HG03097 (cell line): ENCODE results near the gene RAB6A.
"Not testable (repeated sequence)": the region's sequence is repeated elsewhere in the genome, so short reads cannot be mapped to it uniquely, and the experiment has no call there.

Experiments used
- ATAC-seq: cut with Tn5 transposase; IDR thresholded peaks from one replicate; pipeline ENCODE4 v1.9.1; 2021; ENCODE audit not compliant: unreplicated experiment, low FRiP score

Gene RAB6A

DNA sequence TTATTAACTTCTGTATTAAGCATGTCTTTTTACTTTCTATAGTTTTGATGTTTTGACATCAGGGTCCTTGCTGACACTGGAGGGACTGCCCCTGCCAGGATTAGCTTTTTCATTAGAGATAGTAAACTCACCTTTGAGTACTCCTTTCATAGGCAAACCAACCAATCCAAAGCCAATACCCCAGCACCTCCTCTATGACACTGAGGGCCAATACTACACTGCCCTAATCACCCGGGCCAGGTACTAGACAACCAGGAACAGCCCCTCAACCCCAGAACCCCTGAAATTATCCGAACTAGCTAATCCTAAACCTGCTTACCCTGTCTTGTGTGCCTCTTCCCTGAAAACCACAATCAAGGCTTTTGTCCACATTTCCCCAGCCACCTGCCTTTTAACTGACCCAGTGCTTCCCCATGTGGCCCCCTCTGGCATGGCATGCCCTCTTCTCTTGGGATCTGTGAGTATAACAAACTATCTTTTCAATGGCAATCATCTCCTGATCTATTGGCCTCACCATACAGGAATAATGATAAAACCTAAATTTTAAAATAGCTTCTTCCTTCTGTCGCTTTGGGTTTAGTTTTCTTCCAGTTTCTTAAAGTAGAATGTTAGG lies 31.2 kb downstream of the RAB6A start:
- ATAC-seq: no peak

DNA sequence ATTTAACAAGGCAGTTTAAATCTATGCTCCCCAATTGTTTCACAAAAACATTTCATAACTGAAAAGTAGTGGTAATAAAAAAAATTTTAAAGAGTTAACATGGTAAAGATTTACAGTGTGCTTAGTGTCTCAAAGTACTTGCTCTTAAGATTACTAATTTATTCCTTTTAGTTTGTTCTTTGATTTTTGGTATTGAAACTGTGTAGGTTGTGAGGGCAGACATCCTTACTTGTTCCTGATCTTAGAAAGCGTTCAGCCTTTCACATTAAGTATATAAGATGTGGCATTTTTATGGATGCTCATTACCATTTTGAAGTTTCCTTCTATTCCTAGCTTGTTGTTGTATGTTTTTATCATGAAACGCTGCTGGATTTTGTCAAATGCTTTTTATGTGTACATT lies 32.9 kb downstream of the RAB6A start:
- no peak for ATAC-seq

DNA sequence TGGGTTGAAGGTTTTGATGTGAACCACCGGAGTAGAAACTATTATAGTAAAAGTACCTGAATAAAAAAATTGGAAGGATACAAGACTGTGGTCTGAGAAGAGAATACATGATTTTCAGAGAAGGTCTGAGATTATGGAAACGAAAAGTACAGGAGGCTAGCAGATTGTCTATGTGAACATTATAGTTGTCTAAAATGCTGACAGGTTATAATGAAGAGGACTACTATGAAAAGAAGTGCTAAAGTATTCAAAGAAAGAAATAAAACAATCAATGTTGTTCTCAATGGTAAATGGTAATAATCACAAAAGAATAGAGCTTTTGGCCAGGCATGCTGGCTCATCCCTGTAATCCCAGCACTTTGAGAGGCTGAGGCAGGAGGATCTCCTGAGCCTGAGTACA lies 34.0 kb downstream of the RAB6A start:
- ATAC-seq: no peak

DNA sequence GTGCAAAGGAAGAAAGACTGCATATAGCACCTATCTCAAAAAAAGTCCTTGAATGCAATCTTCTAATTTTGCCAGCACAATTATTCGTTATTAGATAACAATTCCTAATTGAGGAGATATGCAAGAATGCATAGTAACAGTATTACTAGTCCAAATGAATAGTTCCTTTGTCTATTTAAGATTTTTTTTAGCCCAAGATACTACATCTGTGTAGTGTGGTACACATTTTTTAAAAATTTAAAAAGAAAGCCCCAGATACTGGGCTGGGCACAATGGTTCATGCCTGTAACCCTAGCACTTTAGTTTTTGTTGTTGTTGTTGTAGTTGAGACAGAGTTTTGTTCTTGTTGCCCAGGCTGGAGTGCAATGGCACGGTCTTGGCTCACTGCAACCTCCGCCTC lies 43.7 kb downstream of the RAB6A start:
- no peak for ATAC-seq

DNA sequence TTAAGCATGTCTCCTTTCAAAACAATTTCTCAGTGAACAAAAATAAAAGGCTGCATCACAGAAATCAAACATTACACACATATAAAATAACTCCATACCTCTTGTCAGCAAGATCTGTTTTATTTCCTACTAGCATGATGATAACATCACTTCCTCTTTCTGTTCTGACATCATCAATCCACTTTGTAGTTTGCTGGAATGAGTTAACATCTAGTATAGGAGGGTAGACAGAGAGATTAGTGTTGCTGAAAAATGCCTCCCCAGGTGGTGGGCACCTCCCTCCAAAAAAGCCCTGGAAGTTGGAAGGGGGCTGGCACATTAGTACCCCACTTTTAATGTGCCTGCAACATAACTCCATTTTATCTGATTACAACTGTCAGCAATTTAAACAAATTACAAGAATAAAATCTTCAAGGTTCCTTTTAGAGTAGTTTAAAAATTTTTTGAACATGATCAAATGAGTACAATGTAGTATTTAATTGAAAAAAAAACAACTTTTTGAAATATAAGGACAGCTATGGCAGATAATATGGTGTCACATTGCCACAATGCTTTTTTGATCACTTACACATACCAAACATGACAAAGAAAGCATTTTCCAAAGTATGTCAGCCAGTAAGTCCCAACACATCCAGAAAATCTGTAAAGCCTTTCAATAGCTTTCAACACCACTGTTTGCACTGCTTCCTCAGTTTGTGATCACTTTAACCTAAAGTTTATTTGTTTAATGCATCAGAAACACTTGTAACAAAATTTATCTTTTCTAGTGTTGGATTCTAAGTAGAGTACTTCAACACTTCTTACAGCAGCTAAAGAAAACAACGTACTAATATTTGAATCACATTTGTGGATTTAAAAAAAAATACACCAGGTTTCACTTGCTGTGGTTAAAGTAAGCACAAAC lies 44.5 kb downstream of the RAB6A start:
- no peak for ATAC-seq

DNA sequence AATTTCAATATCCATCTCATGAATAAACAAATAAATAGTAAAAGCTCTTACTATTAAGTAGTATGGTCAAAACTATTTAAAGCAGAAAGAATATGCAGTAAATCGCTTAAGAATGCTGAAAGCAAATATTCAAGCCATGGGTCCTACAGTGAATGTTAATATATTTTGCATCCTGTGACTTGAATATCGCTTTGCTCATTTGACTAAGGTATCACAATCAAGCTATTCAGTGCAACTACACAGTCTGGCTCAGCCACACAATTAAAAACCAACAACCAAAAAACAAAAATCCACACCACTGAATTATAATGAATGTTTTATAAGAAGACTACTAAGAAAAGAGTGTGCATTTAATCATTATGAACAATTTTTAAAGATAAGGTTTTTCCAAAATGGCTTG lies 45.3 kb downstream of the RAB6A start:
- no peak for ATAC-seq

DNA sequence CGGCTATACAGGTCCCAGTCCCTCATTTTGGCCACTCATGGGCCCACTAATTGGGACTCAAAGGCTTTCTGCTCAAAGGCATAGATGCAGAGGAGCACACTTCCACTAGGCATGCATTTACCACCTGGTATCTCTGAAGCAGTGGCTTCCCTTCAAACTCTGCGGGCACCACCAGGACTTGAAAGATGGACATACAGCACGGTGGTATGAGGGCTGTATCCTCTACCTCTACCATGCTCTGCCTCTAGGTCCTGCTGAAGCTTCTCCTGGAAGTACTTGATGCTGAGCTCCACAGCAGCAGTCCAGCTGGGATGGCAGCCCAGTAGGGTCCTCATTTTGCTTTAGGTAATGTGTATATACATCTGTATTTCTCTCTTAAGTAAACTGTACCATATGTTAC lies 49.9 kb downstream of the RAB6A start:
- no peak for ATAC-seq

DNA sequence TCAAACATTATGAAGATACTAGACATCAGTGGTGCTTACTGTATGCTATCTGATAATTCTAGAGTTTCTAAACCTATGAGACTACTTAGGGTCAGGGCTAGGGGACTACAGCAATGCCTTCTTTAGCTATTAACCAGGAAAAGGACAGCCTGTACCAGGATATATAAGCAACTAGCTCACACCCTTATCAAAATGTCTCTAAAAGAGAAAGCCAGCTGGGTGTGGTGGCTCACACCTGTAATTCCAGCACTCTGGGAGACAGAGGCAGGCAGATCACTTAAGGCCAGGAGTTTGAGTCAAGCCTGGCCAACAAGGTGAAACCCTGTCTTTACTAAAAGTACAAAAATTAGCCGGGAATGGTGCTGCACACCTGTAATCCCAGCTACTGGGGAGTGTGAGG lies 55.8 kb downstream of the RAB6A start:
- no peak for ATAC-seq

DNA sequence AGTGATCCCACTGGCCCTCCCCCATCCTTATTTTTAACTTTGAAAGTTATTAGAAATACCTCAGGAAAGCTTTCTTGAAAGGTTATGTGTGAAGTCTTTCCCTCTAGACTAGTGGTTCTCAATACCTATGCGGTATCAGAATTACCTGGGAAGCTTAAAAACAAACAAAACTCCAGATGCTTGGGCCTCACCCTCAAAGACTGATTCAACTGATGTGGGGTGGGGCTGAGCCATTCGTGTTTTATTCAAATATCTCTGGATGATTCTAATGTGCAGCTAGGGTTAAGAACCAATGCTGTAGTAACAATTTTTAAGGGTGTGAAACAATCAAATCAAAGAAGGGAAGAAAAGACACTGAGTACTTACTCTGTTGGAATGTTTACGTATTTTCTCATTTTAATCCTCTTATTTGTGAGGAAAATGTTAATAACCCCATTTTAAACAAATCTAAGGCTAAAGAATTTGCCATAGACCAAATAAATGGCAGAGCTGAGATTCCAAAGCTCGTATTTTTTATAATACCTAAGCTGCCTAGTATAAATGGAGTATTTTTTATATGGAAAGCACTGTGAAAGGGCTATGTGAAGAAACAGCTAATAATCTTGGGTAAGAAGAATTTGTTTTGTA lies 66.9 kb downstream of the RAB6A start:
- no peak for ATAC-seq

DNA sequence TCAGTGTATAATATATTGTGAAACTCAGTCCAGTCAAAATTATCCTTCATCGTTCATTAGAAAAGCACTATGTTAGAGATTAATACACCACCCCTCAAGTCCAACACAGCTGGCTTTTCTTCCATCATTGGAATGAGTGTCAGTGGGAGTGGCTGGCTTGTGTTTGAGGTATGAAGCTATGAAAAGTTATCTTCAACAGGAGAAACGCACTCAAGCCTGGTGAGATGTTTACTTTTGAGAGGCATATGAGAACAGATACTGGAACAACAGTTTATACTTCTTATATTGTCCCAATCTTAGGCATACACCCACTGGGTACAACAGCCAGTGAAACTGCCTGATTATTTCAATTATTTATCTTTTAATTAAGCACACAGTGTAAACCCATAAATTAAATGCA lies 80.2 kb downstream of the RAB6A start:
- ATAC-seq: no peak

DNA sequence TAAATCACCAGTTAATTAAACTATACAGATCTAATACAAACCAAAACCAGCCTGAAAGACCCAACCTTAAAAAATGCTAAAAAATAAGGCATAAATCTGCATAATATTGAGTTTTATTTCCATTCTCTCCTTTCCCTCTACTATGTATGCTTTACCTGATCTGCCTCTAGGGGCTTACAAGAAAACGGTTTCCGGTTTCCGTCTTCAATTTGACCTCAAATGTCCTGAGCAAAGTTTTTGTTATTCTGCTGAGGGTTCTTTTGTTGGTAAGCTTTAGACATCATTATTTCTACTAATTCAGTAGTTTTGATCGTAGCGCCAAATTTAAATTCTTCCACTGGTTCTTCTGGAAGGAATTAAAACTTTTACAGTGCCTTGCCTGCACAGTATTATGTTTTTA lies 84.3 kb downstream of the RAB6A start:
- ATAC-seq: not testable (repeated sequence)

DNA sequence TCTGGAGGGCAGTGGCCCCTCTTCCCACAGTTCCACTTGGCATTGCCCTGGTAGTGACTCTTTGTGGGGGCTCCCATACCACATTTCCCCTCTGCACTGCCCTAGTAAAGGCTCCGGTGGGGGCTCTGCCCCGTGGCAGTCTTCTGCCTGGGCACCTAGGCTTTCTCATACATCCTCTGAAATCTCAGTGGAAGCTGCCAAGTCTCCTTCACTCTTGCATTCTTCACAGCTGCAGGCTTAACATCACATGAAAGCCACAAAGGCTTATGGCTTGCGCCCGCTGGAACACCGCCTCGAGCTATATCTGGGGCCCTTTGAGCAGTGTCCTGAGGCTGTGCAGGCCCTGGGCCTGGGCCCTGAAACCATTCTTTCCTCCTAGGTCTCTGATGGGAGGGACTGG lies 89.2 kb downstream of the RAB6A start:
- no peak for ATAC-seq

DNA sequence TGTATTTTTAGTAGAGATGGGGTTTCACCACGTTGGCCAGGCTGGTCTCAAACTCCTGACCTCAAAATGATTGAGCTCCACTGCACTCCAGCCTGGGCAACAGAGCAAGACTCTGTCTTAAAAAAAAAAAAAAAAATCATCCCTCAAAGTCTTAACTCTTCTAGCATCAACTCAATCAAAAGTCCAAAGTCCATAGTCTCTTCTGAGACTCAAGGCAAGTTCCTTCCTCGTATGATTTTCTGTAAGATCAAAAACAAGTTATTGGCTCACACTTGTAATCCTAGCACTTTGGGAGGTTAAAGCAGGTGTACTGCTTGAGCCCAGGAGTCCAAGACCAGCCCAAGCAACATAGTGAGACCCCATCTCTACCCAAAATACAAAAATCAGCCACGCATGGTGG lies 90.1 kb downstream of the RAB6A start:
- no peak for ATAC-seq

DNA sequence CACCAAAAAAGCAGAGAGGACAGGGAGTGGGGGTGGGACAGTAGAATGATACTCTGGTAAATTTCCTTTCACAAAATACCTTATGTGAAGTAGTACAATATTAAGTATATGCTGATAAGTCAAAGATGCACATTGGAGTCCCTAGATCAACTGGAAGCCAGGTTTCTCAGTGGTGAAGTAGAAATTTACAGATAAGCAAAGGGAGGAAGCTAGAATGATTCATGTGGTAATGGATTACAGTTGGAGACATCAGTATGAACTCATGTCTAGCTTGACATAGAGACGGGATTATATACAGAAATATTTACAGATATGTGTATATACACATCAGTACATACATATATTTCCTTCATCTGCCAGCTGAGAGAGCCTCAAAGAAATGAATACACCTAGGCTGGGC lies 93.0 kb downstream of the RAB6A start:
- no peak for ATAC-seq

DNA sequence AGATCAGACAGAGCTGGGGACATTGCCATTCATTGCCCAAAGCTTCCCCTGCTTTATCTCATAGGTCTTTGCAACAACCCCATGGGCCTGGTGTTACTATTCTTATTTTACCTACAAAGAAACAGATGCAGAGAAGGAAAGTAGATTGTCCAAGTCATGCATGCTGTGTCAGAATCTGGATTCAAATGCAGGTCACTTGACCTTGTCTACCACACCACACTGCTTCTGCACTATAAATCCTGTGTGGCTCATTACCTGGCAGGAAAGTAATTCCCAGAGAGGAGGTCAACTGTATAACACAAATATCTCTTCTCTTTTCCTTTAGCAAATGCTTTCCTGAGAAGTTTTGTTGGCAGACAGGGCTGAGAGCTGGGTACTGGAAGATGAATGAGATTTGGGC lies 96.0 kb downstream of the RAB6A start:
- ATAC-seq: no peak

DNA sequence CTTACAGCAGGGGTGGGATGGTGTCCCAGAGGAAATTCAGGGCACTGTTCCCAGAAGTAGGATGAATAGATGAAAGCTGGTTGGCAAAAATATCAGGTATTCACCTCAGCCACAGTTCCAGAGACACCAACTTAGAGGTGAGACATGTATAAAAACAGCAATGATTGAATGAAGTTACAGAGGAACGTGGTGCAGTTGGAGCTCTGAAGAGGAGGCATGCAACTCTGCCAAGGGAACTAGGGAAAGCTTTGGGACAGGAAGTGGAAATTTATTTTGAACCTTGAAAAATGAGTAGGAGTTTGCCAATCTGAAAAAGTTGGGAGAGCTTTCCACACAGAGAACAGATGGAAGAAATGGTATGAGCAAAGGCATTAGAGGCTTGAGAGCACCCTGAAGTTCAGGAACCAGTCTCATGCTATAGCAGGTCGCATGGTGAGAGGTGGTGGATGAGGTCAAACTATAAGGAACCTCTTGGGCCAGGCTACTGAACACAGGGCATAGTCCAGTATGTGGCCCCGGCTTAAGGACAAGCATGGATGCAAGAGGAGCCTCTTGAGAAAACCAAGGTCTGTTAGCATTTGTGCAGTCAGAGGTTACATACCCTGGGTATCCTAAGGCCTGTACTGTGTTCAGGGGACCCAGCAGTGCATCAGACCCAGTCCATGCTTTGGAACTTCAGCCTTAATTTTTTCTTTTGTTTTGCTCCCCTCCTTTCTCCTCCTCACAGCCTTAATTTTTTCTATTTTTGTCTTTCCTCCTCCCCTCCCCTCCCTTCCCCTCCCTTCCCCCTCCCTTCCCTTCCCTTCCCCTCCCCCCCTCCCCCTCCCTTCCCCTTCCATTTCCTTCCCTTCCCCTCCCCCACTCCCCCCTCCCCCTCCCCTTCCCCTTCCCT lies 97.0 kb downstream of the RAB6A start:
- ATAC-seq: no peak

DNA sequence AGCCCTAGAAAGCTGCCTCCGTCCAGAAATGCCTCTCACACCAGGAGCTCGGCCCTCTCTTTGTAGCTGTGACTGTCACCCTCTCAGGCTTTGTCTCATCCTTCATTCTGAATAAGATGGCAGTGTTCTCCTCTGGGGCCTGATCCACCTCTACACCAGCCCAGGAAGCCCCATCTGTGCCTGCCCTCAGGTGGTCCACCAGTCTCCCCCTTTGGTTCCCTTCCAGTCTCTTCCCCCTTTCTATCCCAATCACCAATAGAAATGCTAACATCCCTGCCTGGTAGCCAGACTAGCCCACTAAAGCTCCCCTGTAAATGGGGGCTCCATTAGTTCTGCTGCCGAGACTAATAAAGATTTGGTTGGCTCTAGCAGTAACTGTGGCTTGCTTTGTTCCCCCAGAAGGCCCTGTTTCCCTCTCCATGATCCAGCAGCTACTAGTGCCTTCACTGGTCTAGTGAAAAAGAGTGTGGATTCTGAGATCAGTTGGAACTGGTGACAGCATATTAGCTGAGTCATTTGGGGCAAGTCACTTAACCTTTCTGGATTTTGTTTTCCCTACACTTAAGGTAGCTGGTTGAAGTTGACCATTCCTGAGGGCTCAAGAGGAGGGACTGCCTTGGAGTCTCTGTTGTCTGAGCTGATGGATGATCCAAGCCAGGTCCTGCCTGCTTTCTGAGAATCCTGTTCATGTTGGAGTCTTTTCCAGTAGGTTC lies 98.3 kb downstream of the RAB6A start:
- ATAC-seq: no peak

DNA sequence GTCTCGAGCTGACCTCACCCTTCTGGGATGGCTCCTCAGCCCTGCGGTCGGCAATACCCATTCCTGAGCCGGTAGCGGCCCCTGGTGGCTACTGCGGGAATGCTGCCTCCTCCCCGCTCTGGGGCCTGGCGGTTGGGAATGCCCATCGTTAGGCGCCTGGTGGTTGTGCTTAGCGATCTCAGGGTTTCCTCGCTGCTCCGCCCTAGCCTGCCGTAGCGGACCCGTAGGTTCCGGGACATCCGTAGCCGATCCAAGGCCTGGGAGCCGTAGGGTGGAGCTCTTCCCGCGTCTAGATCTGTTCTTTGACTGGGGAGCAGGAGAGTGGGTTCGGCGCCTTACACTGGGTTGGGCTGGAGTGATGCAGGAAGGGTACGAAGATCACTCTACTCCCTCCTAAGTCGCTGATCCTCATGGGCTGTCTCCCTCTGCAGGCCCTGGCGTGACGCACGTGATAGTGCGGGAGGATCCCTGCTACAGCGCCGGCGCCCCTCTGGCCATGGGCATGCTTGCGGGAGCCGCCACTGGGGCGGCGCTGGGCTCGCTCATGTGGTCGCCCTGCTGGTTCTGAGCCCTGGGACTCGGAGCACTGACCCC lies 99.7 kb downstream of the RAB6A start:
- no peak for ATAC-seq

DNA sequence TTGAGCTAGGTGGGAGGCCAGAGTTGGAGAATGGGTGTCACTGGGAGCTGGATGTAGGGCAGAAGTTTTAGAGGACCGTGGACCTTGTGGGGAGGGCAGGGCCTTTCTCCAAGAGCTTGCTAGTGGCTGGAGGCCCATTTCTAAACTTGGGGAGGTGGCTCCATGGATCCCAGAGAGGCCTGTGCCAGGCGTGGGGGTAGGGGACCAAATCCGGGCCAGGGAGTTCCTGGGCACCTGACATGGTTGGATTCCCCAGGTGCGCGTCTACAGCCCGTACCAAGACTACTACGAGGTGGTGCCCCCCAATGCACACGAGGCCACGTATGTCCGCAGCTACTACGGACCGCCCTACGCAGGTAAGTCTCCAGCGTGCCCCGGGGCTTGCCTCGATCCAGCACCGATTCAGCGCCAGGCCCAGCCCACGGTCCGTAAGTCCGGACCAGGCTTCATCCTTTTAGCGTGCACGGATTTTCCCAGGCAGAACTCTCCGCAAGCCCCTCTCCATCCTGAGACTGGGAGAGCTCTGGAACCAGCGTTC lies 100.3 kb downstream of the RAB6A start:
- ATAC-seq: no peak

DNA sequence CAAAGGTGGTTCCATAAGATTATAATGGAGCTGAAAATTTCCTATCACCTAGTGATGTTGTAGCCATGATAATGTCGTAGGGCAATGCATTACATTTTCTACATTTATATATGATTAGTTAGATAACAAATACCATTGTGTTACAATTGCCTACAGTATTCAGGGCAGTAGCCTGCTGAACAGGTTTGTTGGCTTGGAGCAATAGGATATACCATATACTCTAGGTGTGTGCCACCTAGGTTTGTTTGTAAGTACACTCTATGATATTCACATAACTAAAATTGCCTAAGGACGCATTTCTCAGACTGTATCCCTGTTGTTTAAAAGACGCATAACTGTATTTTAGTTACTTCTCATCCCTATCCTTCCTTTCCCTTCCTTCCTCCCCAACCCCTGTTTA lies 100.9 kb downstream of the RAB6A start:
- ATAC-seq: no peak
